Fibroblast of skin of left quadriceps (primary cell): ENCODE data around the gene SKA1.

Experiments
- DNase-seq, 2 experiments: peaks; one replicate each; pipeline ENCODE4 v3.0.0-alpha.2; 2013; ENCODE audit warnings: low read depth in 2 of 2

SKA1 gene

GRCh38 chr18:50374753-50375391 is at the start of gene SKA1:
TSS of gene SKA1 (plus strand) at chr18:50375046. CDS start at chr18:50375831, 785 bp downstream.
- peak; percentile 82 to 84 for DNase-seq

- no peak for DNase-seq
Measured at GRCh38 chr18:50327983-50328382, 46.9 kb upstream of the SKA1 start.

- no peak for DNase-seq
Measured at GRCh38 chr18:50330176-50330575, 44.7 kb upstream of the SKA1 start.

GRCh38 chr18:50331691-50332090 is 43.2 kb upstream of the SKA1 start:
- no peak for DNase-seq

GRCh38 chr18:50334546-50335152 is 40.2 kb upstream of the SKA1 start:
- no peak for DNase-seq

- no peak for DNase-seq
Measured at GRCh38 chr18:50338122-50338521, 36.7 kb upstream of the SKA1 start.

- no peak for DNase-seq
Measured at GRCh38 chr18:50338715-50339114, 36.1 kb upstream of the SKA1 start.

GRCh38 chr18:50340078-50340477 is 34.8 kb upstream of the SKA1 start:
- DNase-seq: no peak

- no peak for DNase-seq
Measured at GRCh38 chr18:50341443-50341842, 33.4 kb upstream of the SKA1 start.

GRCh38 chr18:50350699-50351098 is 24.1 kb upstream of the SKA1 start:
- DNase-seq: no peak

- DNase-seq: no peak
Measured at GRCh38 chr18:50356036-50356945, 18.6 kb upstream of the SKA1 start.

- DNase-seq: no peak
Measured at GRCh38 chr18:50358844-50359243, 16.0 kb upstream of the SKA1 start.

GRCh38 chr18:50359806-50360205 is 15.0 kb upstream of the SKA1 start:
- DNase-seq: no peak

- no peak for DNase-seq
Measured at GRCh38 chr18:50360611-50361010, 14.2 kb upstream of the SKA1 start.

GRCh38 chr18:50369672-50370071 is 5.2 kb upstream of the SKA1 start:
- no peak for DNase-seq

- DNase-seq: no peak
Measured at GRCh38 chr18:50372743-50373142, 2.1 kb upstream of the SKA1 start.

GRCh38 chr18:50373561-50374219 is 1.2 kb upstream of the SKA1 start:
- DNase-seq: no peak

GRCh38 chr18:50374220-50374752 is 560 bp upstream of the SKA1 start:
- no peak for DNase-seq

- no peak for DNase-seq
Measured at GRCh38 chr18:50377061-50377798, 2.4 kb downstream of the SKA1 start.

- no peak for DNase-seq
Measured at GRCh38 chr18:50388988-50389387, 14.1 kb downstream of the SKA1 start.

GRCh38 chr18:50393802-50394201 is 19.0 kb downstream of the SKA1 start:
- no peak for DNase-seq
